ENCODE measurements around the gene GLI3.

GRCh38 chr7:42248579-42248978 is 11.6 kb upstream of the GLI3 start:
- TF ChIP-seq SP2 (tag by site-specific recombination; IDR thresholded peaks at IDR 0.05): no peak
- no peak for TF ChIP-seq ZNF175 (tag by site-specific recombination; IDR thresholded peaks at IDR 0.05)
- no peak for TF ChIP-seq CTCF (tag by site-specific recombination; IDR thresholded peaks at IDR 0.05)
- TF ChIP-seq HOXA7 (CRISPR knock-in tag; IDR thresholded peaks at IDR 0.05; ENCODE audit: borderline replicate concordance): no peak
- TF ChIP-seq KLF10 (tag by site-specific recombination; IDR thresholded peaks at IDR 0.05): no peak
